GM20000 (cell line): ENCODE measurements around the gene SERINC5.

Experiments
- DNase-seq: peaks from one replicate; pipeline ENCODE4 v3.0.0; 2012; ENCODE audit warnings: low spot score
- CTCF ChIP-seq: IDR thresholded peaks from 2 replicates; pipeline ENCODE4 v1.5.1; 2012; ENCODE audit warnings: mild to moderate bottlenecking, control low read depth; ENCODE audit errors: extremely low read depth, missing control alignments

SERINC5 gene

GRCh38 chr5:80215523-80215922 lies 40.3 kb downstream of the SERINC5 start:
- no peak for DNase-seq
- no peak for TF ChIP-seq CTCF

GRCh38 chr5:80213466-80213865 lies 42.4 kb downstream of the SERINC5 start:
- no peak for TF ChIP-seq CTCF
- no peak for DNase-seq

GRCh38 chr5:80212171-80212667 lies 43.6 kb downstream of the SERINC5 start:
- no peak for DNase-seq
- no peak for TF ChIP-seq CTCF

GRCh38 chr5:80211327-80211726 lies 44.5 kb downstream of the SERINC5 start:
- no peak for TF ChIP-seq CTCF
- no peak for DNase-seq

GRCh38 chr5:80210014-80210413 lies 45.8 kb downstream of the SERINC5 start:
- DNase-seq, result no peak
- TF ChIP-seq CTCF, result no peak

GRCh38 chr5:80208381-80208780 lies 47.5 kb downstream of the SERINC5 start:
- no peak for TF ChIP-seq CTCF
- no peak for DNase-seq

- DNase-seq, result no peak
- TF ChIP-seq CTCF, result no peak
Measured at GRCh38 chr5:80207832-80208231, 48.0 kb downstream of the SERINC5 start.
